Renal cortical epithelial cell (primary cell): ENCODE measurements around the gene PIK3R1. TPM values are rescaled to one million over a fixed set of nuclear protein-coding genes. Genes with fewer than 3 reads are reported as not detected.

Experiments
- DNase-seq: peaks from one replicate; pipeline ENCODE4 v3.0.0-alpha.2; 2011; ENCODE audit warnings: low read depth
- total RNA-seq: library from RNA; depleted of rRNA; stranded (reverse); fragments of >200 nt; gene quantifications from 2 replicates; pipeline ENCODE4 v1.2.3, GENCODE V29; 2014

PIK3R1 gene
- total RNA-seq, 1 donor from 2014 or later, result 76.5 TPM

- DNase-seq, result no peak
Measured at GRCh38 chr5:68270399-68270975, 54.9 kb downstream of the PIK3R1 start.

- no peak for DNase-seq
Measured at GRCh38 chr5:68271124-68271523, 55.6 kb downstream of the PIK3R1 start.

- DNase-seq, result peak; percentile 33
Measured at GRCh38 chr5:68272289-68272688, 56.7 kb downstream of the PIK3R1 start.

GRCh38 chr5:68273717-68274409, 58.3 kb downstream of the PIK3R1 start:
- no peak for DNase-seq

GRCh38 chr5:68274847-68275651, 59.5 kb downstream of the PIK3R1 start:
- DNase-seq, result no peak

- no peak for DNase-seq
Measured at GRCh38 chr5:68276740-68277139, 61.2 kb downstream of the PIK3R1 start.

- peak; percentile 26 for DNase-seq
Measured at GRCh38 chr5:68277431-68277830, 61.9 kb downstream of the PIK3R1 start.

- DNase-seq, result no peak
Measured at GRCh38 chr5:68279984-68280383, 64.4 kb downstream of the PIK3R1 start.

GRCh38 chr5:68282001-68282400, 66.4 kb downstream of the PIK3R1 start:
- no peak for DNase-seq

- no peak for DNase-seq
Measured at GRCh38 chr5:68283766-68284165, 68.2 kb downstream of the PIK3R1 start.

GRCh38 chr5:68285075-68285840, 69.7 kb downstream of the PIK3R1 start:
- DNase-seq, result peak; percentile 89

GRCh38 chr5:68285851-68286611, 70.5 kb downstream of the PIK3R1 start:
- DNase-seq, result peak; percentile 69

- DNase-seq, result no peak
Measured at GRCh38 chr5:68286612-68286912, 71.0 kb downstream of the PIK3R1 start.

GRCh38 chr5:68287631-68287975, 72.0 kb downstream of the PIK3R1 start:
- DNase-seq, result no peak

GRCh38 chr5:68287976-68288706, 72.6 kb downstream of the PIK3R1 start:
- DNase-seq, result peak; percentile 60

- DNase-seq, result peak; percentile 26
Measured at GRCh38 chr5:68288707-68289134, 73.2 kb downstream of the PIK3R1 start.

- DNase-seq, result no peak
Measured at GRCh38 chr5:68289498-68289897, 73.9 kb downstream of the PIK3R1 start.

- peak; percentile 51 for DNase-seq
Measured at GRCh38 chr5:68290260-68290674, 74.7 kb downstream of the PIK3R1 start.

GRCh38 chr5:68290847-68291246, 75.3 kb downstream of the PIK3R1 start:
- no peak for DNase-seq

- DNase-seq, result no peak
Measured at GRCh38 chr5:68292316-68292715, 76.8 kb downstream of the PIK3R1 start.

- no peak for DNase-seq
Measured at GRCh38 chr5:68295772-68296171, 80.2 kb downstream of the PIK3R1 start.
